Activated B cell treated with CpG ODN at 0.5 μM for 24 hours (primary cell): ENCODE measurements around the gene CHAT. TPM values are rescaled to one million over a fixed set of nuclear protein-coding genes. Genes with fewer than 3 reads are reported as not detected.

Source experiments
- ATAC-seq: fragments of 200-7000 bp; cut with Tn5 transposase; one replicate; pipeline ENCODE4 v1.10.0; 2021; ENCODE audit warnings: low read depth, mild to moderate bottlenecking, moderate library complexity
- CTCF ChIA-PET: fragments of 350-600 bp; sonication (Branson Sonifier 250); formaldehyde crosslinking; loops from one replicate; lab custom pipeline; 2021; ENCODE audit warnings: antibody characterized with exemption; lab: Charles Lee
- POLR2A ChIA-PET: fragments of 350-600 bp; sonication (Branson Sonifier 250); formaldehyde crosslinking; loops from one replicate; lab custom pipeline; 2021; ENCODE audit warnings: antibody characterized with exemption; lab: Charles Lee
- DNase-seq: peaks from one replicate; pipeline ENCODE4 v3.0.0; 2022
- H3K27ac Mint-ChIP-seq: one replicate; pipeline ENCODE4 v1.8.0; 2020; ENCODE audit warnings: mixed read lengths
- H3K27me3 Mint-ChIP-seq: one replicate; pipeline ENCODE4 v1.8.0; 2021; ENCODE audit warnings: mixed read lengths
- H3K36me3 Mint-ChIP-seq: one replicate; pipeline ENCODE4 v1.8.0; 2021; ENCODE audit warnings: low read depth, mixed read lengths
- H3K4me1 Mint-ChIP-seq: one replicate; pipeline ENCODE4 v1.8.0; 2021; ENCODE audit warnings: mixed read lengths
- H3K4me3 Mint-ChIP-seq: one replicate; pipeline ENCODE4 v1.8.0; 2020; ENCODE audit warnings: mild to moderate bottlenecking, mixed read lengths
- H3K9me3 Mint-ChIP-seq: one replicate; pipeline ENCODE4 v1.8.0; 2020; ENCODE audit warnings: mixed read lengths
- intact Hi-C: fragments of 100-400 bp; cut with micrococcal nuclease; formaldehyde crosslinking; loops from one replicate; pipeline ENCODE4 v1.15.1; 2024
- total RNA-seq: library from RNA; stranded (reverse); gene quantifications from 2 replicates; pipeline ENCODE4 v1.2.3, GENCODE V29; 2022
- TF ChIP-seq, protein P1 (sequence below): fragments of 200-600 bp; IDR thresholded peaks from one replicate; pipeline ENCODE4 v1.8.0; 2022; ENCODE audit warnings: antibody characterized with exemption, mild to moderate bottlenecking

Gene CHAT
- total RNA-seq, 1 donor from 2014 or later = not detected

DNA sequence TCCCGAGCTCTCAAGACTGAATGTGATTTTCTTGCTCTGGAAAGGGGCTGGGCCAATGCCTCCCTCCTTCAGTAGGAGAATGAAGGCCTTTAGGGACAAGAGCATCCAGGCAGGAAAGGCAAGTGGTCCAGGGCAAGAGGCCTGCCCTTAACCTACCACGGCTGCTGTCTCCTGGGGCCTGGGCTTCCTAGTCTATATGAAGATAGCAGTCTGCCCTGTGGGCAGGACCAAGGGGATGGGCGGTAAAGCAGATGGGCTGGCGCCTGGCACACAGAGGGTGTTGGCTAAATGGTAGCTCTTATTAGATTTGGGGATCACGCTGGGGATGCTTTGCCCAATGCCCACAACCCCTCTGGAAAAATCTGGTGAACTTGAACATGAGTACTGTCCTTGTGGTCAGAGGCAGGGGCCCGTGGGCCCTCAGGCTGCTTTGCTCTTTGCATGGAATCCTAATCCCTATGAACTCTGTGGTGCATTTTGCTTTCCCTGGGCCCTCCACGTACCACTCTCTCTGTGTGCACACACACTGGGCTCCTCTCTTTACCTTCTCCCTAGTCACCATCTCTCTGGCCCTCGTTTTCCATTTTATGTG is 20.3 kb downstream of the CHAT start:
- H3K4me3 Mint-ChIP-seq = no peak overlapping the region
- H3K9me3 Mint-ChIP-seq = no peaks in the 10 kb centered on the region
- intact Hi-C loops = no loop called here
- ChIA-PET CTCF (no interaction called here), POLR2A (no interaction called here)
- TF ChIP-seq, protein P1, sequence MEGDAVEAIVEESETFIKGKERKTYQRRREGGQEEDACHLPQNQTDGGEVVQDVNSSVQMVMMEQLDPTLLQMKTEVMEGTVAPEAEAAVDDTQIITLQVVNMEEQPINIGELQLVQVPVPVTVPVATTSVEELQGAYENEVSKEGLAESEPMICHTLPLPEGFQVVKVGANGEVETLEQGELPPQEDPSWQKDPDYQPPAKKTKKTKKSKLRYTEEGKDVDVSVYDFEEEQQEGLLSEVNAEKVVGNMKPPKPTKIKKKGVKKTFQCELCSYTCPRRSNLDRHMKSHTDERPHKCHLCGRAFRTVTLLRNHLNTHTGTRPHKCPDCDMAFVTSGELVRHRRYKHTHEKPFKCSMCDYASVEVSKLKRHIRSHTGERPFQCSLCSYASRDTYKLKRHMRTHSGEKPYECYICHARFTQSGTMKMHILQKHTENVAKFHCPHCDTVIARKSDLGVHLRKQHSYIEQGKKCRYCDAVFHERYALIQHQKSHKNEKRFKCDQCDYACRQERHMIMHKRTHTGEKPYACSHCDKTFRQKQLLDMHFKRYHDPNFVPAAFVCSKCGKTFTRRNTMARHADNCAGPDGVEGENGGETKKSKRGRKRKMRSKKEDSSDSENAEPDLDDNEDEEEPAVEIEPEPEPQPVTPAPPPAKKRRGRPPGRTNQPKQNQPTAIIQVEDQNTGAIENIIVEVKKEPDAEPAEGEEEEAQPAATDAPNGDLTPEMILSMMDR = no peak
- H3K4me1 Mint-ChIP-seq = no peaks in the 10 kb centered on the region
- no peak overlapping the region for H3K27ac Mint-ChIP-seq
- ATAC-seq (no peak), DNase-seq (no peak)
- H3K36me3 Mint-ChIP-seq = no peaks in the 10 kb centered on the region
- no peaks in the 10 kb centered on the region for H3K27me3 Mint-ChIP-seq

DNA sequence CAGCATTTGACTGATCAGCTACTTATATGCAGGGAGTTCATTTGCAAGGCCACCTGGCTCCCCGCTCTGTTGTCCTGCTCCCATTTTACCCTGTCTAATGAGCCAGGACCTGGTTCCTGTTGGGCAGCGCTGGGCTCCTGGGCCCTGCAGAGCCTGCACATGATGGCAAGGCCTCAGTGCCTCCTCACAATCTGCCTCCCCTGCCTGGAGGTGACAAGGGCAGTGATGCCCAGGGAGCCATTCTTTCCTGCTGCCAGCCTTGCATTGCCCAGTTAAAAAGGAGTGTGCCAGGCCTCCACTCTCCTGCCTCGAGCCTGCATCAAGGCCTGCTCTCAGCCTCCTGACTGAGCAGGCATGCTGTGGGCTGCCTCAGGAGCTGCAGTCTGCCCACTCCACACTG is 28.5 kb downstream of the CHAT start:
- TF ChIP-seq, protein P1 = no peak
- intact Hi-C loops = no loop called here
- H3K36me3 Mint-ChIP-seq = no peaks in the 10 kb centered on the region
- no peak overlapping the region for H3K4me3 Mint-ChIP-seq
- ChIA-PET CTCF (no interaction called here), POLR2A (no interaction called here)
- H3K27me3 Mint-ChIP-seq = peaks cover 25% of the 10 kb centered on the region
- H3K9me3 Mint-ChIP-seq = no peaks in the 10 kb centered on the region
- ATAC-seq (no peak), DNase-seq (no peak)
- no peak overlapping the region for H3K27ac Mint-ChIP-seq
- H3K4me1 Mint-ChIP-seq = no peaks in the 10 kb centered on the region

DNA sequence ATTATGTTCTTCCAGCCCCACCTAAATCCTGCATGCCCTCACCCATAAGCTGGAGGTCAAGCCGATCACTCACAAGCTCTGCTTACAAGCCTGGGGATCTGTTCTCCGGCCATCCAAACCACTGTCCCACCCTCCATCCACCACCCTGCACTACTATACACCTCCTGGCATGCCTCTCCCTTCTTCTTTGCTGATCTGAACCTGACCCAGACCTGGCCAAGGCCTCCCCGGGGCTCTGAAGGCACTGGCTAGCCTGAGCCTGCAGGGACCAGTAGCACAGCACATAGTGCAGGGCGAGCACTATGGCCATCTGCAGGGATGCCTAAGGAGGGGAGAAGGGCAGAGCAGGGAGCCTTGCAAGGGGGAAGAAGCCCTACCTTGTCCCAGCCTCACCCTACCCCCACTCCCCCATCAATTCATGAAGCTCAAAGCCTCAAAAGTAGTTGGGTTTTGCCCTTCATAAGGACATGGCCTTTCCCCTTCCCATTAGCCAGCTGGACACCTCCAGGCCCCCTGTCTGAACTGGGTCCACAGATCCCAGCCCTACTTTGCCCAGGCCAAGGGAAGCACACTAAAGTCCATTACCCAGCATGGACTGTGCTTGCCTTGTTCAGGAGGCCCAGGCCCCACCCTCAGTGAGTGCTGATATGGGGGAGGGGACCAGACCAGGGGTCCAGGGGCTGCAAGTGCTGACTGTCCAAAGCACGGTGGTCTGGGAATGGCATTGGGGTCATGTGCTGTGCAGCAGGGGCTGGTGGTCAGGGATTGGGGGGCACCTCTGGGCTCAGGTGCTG is 29.6 kb downstream of the CHAT start:
- Mint-ChIP-seq H3K27ac (no peak overlapping the region), H3K4me3 (no peak overlapping the region), H3K9me3 (no peaks in the 10 kb centered on the region), H3K4me1 (no peaks in the 10 kb centered on the region), H3K27me3 (peaks cover 29% of the 10 kb centered on the region), H3K36me3 (no peaks in the 10 kb centered on the region)
- ChIA-PET CTCF (no interaction called here), POLR2A (no interaction called here)
- DNase-seq (no peak), ATAC-seq (no peak)
- TF ChIP-seq, protein P1 = no peak
- intact Hi-C loops = no loop called here

GRCh38 chr10:49644035-49644646 is 30.3 kb downstream of the CHAT start:
- H3K36me3 Mint-ChIP-seq = no peaks in the 10 kb centered on the region
- H3K4me3 Mint-ChIP-seq = no peak overlapping the region
- H3K9me3 Mint-ChIP-seq = no peaks in the 10 kb centered on the region
- ChIA-PET CTCF (no interaction called here), POLR2A (no interaction called here)
- no peak for ATAC-seq
- DNase-seq = no peak
- intact Hi-C loops = no loop called here
- TF ChIP-seq, protein P1 = no peak
- peaks cover 1% of the 10 kb centered on the region for H3K4me1 Mint-ChIP-seq
- H3K27ac Mint-ChIP-seq = no peak overlapping the region
- H3K27me3 Mint-ChIP-seq = peaks cover 29% of the 10 kb centered on the region

DNA sequence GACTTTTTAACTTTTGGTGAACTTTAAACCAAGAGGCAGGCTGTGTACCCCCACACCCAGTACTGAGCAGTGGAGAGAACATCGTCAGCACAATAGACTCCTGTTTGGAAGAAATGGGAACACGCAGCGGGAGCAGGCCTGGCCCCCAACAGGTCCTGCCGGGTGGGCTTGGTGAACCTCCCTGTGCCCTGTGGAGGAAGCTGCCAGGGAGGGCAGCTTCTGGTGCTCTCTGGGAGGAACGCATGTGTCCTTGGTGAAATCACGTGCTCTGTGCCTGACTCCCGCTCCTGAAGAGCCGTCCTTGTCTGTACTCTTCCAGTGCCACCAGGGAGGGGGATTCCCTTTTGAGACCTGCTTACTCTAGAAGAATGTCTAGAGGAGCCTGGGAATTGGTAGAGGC is 31.6 kb downstream of the CHAT start:
- H3K9me3 Mint-ChIP-seq = no peaks in the 10 kb centered on the region
- peaks cover 8% of the 10 kb centered on the region for H3K4me1 Mint-ChIP-seq
- H3K36me3 Mint-ChIP-seq = no peaks in the 10 kb centered on the region
- TF ChIP-seq, protein P1 = no peak
- H3K27ac Mint-ChIP-seq = no peak overlapping the region
- peaks cover 34% of the 10 kb centered on the region for H3K27me3 Mint-ChIP-seq
- DNase-seq (no peak), ATAC-seq (no peak)
- H3K4me3 Mint-ChIP-seq = no peak overlapping the region
- intact Hi-C loops = no loop called here
- POLR2A ChIA-PET = no interaction called here
- CTCF ChIA-PET = no interaction called here
